Suppressor macrophage treated with lipopolysaccharide for 4 hours (primary cell): Measurements from ENCODE around the gene RASEF.
"Not testable (repeated sequence)": the region's sequence is repeated elsewhere in the genome, so short reads cannot be mapped to it uniquely, and the experiment has no call there.

Experiments used
- DNase-seq: peaks from one replicate; pipeline ENCODE4 v3.0.0-alpha.2; 2020

Gene RASEF

DNA sequence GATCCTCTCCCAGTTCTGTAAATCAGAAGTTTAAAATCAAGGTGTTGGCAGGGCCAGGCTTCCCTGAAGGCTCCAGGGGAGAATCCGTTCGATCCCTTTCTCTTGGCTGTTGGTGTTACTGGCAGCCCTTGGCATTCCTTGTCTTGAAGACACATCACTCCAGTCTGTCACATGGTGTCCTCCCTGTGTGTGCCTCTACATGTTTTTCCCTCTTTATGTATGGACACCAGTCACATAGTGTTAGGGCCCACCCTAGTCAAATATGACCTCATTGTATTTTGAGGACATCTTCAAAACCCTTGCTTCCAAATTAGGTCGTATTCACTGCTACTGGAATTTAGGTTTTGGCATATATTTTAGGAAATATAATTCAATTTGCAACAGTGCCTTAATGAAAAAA, 94.6 kb downstream of the RASEF start:
- no peak for DNase-seq

DNA sequence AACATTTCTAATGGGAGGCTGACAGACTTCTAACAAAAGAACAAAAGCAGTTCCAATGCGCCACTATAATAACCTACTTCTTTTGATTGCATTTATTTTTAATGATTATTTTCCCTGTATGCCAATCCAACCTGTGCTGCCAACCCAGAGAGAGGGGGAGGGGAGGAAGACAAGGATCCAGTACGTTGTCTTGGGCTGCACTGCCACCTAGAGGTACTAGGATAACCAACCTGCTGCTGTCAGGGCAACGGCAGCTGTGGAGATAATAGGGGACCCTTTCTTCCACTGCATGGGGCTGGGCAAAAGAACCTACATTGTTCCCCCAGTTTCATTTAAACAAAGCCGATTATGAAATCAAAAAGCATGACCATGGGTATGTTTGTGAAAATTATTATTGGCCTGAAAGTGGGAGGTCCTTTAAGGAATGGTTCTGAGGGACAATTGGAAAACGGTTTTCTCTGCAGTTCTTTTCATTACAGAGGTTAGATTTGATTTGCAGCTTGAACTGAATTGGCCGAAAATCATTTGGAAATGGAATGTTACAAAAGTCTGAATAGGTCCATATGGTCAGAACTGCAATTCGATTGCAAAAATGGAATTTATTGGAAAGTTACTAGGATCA, 101.3 kb downstream of the RASEF start:
- peak; percentile 73 for DNase-seq

DNA sequence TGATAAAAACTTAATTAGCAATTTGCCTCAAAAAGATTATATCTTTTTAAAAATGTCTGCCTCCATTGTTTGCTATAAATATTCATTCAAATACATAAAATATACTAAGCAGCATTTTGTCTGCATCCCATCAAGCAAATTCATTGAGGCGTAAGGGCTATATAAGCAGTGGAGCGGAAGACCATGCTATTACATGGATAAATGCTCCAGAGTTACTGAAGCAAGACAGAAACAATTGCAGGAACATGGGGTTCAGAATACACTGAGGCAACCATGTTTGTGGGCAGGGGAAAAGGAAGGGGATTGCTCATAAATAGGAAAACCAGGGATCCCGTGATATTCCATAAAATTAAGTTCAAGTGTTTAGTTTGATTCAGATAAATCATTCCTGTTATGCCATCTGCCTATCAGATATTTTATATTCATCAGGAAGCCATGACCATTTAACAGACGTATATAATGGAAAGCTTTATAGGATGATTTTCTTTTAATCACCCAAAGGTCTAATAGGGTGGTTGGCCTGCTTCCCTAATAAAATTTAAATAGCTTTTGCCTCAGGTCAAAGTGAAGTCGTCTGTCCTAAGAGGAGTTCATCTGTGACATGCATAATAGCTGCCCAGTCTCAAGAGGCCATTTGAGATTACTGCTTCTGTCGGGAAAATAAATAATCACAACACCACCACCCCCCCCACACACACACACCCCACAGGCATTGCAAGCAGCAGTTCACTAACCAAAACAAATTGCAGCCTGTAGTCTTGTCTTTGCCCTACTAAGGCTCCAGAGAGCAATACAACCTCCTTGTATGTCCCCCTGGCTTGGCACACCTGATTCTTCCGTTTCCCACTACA, 105.2 kb downstream of the RASEF start:
- DNase-seq = no peak

DNA sequence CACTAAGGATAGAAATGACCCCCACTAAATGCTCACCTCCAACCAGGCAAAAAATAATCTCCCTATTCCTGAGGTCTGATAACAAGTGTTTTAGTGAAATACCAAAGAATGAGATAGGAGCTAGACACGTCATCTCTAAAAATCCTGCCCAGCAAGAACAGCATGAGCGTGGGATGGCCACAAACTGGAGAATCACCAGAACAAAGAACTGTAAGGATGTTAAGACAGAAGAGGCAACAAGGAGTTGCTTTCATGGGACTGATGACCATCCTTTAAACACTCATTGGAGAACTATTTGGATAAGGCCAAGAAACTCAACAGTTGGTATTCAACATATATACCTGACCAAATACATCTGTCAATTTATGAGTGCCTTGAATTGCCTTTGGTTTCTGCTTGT, 113.7 kb downstream of the RASEF start:
- no peak for DNase-seq

DNA sequence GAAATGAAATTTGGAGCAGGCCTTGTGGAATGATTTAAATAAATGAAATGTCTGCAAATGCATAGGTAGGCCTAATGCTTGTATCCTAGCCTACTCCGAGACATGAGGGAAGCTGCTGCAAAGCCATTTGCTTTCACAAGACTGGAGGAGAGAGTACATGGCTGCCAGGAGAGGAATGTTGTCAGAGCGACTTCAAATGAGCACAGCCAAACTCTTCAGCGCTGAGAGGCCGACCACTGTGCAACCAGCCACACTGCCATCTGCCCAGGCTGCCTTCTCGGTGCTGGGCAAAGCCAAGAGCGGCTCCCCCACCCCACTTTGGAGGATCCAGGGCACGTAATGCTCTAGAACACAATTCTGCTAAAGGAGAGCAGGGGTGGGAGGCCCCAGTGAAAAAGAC, 122.6 kb downstream of the RASEF start:
- no peak for DNase-seq

DNA sequence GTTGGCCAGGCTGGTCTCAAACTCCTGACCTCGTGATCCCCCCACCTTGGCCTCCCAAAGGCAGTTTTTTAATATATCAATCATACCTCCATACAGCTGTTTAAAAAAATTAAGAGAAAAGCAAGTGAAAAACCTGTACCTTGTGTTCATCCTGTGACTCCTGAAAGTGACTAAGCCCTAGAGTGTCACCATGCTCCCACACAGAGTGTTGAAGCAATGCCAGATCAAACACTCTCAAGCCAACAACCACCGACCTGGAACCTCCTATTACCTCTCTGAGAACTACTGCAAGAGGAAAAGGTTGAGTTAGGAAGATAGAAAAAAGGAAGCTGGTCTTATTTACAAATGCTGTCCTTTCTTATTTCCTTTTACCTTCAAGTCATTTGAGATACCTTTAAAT, 123.5 kb downstream of the RASEF start:
- DNase-seq = no peak

DNA sequence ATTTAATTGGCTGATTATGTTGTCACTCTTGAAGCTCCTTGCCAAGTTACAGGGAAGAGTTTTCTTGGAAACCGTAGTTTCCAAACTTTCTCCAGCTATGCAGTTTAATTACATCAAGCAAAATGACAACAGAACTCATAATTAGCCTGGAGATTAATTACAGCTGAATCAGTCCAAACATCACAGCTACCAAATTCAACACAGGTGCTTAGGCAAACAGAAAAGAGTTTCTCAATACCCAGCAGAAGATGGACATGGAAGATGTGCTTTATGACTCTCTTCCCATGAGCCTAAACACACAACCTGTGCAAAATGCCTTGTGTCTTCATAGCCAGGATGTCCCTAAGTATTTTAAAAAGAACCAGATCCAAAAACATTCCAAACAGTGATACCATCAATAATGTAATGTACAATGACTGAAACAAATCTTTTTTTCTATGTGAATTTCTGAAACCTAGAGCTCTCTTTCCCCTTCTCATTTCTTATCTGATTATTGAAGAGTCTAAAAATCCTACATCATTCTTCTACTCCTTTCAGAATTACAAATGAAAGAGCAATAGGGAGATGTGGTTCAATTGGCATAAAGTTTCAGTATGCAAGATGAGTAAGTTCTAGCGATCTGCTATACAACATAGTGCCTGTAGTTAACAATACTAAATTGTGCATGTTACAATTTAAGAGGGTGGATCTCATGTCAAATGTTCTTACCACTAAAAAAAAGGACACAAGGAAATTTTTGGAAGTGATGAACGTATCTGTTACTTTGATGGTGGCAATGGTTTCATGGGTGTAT, 124.3 kb downstream of the RASEF start:
- no peak for DNase-seq

DNA sequence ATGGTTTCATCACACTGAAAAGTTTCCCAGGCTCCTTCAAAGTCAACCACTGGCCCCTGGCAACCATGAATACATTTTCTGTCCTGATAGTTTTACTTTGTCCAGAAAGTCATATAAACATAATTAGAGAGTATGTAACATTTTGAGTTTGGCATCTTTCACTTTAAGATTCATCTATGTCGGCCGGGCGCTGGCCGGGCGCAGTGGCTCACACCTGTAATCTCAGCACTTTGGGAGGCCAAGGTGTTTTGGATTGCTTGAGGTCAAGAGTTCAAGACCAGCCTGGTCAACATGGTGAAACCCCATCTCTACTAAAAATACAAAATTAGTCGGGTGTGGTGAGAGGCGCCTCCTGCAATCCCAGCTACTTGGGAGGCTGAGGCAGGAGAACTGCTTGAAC, 126.4 kb downstream of the RASEF start:
- not testable (repeated sequence) for DNase-seq

DNA sequence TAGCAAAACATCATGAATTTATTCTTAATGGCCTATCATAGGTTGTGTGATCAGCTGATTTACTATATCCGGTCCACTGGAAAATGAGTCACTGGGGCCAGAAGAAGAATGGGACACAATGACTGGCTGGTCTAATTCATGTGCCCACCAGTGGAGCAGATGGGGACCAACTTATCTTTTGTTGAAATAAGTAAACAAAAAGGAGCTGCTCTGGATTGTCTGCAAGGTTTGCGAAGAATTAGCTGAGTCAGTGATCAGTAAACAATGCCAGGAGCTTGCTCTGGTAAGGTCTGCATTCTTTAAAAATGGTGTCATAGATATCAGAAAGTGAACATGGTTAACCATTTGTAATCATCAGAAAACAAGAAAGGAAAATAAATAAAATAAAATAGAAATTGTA, 128.0 kb downstream of the RASEF start:
- no peak for DNase-seq

DNA sequence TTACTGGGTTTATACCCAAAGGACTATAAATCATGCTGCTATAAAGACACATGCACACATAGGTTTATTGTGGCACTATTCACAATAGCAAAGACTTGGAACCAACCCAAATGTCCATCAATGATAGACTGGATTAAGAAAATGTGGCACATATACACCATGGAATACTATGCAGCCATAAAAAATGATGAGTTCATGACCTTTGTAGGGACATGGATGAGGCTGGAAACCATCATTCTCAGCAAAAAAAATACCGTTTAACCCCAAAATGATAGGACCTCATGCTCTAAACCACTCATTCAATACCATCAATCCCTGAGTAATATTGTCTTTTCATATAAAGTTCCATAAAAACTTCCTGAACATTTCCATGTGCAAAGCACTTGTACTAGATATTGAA, 128.9 kb downstream of the RASEF start:
- DNase-seq = not testable (repeated sequence)

DNA sequence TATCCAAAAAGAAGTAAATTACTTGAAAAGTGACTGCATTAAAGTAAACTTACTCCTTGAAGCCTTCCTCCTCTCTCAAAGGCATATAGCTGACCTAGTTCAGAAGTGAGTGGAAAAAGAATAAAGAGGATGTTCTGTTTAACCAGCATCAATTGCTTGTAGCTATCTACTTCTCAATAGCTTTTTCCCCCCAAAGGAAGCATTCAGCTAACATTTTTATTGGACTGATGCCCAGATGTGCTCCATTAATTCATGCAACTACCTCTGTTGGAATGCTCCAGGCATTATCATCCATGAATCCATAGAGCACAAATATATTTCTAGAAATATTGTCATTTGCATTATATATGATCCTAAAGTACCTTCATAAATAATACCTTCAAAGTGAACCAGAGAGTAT, 132.8 kb downstream of the RASEF start:
- DNase-seq = no peak
